Fibroblast of upper back skin (primary cell): ENCODE data around the gene NDUFA5.

ENCODE experiments used
- DNase-seq: peaks from one replicate; pipeline ENCODE4 v3.0.0-alpha.2; 2013

Gene NDUFA5

DNA sequence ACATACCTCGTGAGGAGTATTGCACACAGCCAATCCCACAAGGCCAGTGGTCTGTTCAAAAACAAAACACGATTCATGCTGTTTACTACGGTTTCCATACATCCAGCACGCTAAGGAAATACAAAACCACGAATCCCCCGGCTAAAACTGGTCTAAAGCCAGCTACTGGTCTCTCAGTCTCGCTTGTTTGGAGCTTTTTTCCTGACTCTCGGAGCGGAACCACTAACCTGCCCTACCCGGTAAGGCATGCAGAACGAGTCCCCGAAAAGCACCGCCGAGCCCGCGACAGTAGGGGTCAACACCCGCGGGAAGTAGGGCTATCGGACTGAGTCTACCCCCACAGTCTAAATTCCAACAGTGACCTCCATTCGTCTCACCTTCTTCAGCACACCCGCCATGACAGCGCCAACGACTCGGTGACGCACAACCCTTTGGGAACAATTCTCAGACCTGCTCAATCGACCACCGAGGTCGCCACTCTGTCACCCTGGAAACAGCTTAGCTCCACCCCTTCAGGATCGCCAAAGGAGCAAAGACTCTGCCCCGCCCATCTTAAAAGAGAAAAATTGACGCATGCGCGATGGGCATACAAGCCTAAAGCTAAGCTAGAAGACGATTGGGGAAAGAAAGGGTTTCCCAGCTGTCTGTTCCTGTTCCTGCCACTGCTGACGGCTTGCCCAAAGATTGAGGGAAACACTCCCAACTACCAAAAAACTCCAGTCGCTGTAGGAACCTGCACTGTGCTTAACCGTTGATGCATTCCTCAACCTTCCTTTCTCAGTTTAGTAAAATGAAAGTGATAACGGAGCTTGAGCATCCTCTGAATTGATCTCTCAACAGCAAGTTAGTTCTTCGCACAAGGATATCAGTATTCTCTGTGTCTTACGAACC lies at the start of gene NDUFA5:
Gene NDUFA5 (minus strand): TSS at position 421 of the 891 bp plus-strand sequence. CDS start 23 bp downstream, at position 398.
- peak; percentile 99 for DNase-seq

GRCh38 chr7:123604739-123605138 lies 47.1 kb upstream of the NDUFA5 start:
- DNase-seq: no peak

DNA sequence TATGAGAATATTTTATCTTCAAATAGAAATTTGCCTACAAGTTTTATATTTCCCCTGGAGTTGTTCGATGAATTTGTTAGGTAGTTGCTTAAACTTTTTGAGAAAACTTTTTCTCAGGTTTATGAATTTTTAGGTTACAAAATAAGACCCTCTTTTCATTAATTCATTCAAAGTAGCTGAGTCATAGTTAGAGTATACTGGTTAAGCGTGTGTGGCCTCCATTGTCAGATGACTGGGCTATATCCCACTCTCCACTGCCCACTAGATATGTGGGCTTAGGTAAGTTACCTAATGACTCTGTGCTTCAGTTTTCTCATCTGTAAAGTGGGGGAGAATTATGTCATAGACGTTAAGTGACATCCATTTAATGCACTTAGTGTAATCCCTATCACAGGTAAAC lies 45.0 kb upstream of the NDUFA5 start:
- DNase-seq: no peak

GRCh38 chr7:123601530-123601929 lies 43.9 kb upstream of the NDUFA5 start, which contains the start of gene ASB15:
Gene ASB15 (plus strand): TSS chr7:123601821. CDS start chr7:123614503, 12,682 bp downstream.
- DNase-seq: no peak

DNA sequence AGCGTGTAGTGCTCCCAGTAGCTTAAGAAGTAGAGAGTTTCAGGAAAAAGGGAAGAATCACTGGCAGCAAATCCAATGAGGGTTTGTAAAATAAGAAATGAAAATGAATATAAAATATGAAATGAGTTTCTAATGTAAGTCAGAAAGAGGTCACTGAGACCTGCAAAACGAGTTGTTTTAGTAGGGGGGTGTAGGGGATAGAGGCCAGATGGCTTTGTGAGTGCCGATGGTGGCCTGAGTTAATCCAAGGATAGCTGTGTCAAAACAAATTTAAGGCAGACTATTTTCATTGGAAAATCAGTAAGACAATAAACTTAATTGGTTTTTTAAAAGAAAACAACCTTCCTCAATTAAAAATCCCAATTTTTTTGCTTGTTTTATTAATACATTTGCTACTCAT lies 43.3 kb upstream of the NDUFA5 start:
- DNase-seq: no peak

DNA sequence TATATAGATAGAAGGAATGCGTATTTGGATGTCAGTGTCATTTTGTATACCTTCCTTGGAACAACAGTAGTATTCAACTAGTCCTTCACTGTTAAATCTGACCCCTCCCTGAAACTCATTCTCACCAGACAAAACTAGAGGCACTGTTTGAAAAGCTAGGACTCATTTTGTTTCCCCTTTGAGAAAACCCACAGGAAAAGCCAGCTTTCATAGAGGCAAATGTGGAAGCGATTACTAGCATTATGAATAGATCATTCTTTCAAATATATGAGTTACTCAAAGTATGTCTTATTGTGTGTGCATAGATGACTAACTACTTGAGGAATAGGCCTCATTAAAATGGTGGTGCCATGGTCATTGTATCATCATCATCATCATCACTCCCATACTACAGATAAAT lies 42.1 kb upstream of the NDUFA5 start:
- no peak for DNase-seq

DNA sequence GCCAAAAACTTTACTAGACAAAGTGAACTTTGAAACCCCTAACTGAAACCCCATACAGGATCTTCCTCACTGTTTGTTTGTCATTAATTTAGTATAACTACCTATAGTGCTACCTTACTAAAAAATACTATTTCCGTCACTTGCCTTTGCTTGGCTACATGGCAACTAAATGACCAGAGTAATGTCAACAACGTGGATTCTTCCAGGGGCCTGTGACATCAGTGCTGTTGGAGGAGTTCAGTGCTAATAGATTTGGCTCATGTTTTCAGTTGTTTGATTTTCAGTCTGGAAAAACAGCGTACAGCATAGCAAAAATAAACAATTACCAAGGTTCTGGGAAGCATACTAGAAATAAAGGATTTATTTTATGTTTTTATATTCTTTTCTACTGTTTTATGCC lies 41.0 kb upstream of the NDUFA5 start:
- DNase-seq: no peak

DNA sequence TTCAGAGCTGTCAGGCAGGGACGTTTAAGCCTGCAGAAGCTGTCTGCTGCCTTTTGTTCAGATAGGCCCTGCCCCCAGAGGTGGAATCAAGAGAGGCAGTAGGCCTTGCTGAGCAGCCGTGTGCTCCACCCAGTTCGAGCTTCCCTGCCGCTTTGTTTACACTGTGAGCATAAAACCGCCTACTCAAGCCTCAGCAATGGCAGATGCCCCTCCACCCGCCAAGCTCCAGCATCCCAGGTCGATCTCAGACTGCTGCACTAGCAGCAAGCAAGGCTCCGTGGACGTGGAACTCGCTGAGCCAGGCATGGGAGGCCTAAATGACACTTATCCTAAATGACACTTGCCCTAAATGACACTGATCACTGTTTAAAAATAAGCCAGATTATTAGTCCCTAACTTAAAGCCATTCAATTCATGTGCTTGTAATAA lies 37.2 kb upstream of the NDUFA5 start:
- DNase-seq: no peak

DNA sequence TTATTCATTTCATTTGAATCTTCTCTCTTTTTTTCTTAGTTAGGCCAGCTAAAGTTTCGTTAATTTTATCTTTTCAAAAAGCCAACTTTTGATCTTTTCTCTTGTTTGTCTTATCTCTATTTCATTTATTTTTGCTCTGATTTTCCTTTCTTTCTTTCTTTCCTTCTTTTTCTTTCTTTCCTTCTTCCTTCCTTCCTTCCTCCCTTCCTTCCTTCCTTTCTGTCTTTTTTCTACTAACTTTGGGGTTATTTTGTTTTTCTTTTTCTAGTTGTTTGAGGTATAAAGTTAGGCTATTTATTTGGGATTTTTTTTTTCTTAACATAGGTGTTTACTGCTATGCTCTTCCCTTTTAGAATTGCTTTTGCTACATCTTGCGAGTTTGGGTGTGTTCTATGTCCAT lies 30.8 kb upstream of the NDUFA5 start:
- DNase-seq: no peak

DNA sequence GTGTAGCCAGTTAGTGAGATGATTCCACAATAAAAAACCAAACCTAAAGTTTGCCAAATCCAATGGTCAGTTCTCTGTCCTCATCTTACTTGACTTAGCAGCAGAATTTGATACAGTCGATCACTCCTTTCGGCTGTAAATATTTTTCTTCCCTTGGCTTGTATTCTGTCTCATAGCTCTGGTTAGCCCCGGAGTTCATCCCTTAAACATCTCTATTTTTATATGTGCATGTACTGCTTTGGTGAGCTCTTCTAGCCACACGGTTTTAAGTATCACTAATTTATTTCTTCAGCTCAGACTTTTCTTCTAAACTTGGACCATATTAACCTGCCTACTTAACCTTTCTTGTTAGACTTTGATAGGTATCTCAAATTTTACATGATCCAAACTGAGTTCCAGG lies 26.2 kb upstream of the NDUFA5 start:
- DNase-seq: no peak

DNA sequence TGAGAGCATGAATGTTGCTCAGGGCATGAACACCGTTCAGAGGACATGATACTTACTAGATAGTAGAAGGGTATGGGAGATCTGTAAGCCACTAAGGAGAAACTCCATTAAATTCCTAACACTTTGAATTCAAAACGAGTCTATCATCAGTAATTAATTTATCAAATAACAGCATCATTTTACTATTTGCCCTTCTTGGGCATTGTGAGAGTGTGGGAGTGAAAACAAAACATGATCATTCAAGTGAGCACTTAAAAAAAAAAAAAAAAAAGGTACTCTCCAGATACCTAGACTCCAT lies 23.5 kb upstream of the NDUFA5 start:
- DNase-seq: no peak

- DNase-seq: peak; percentile 41
Observed at GRCh38 chr7:123580406-123581161, 23.0 kb upstream of the NDUFA5 start.

DNA sequence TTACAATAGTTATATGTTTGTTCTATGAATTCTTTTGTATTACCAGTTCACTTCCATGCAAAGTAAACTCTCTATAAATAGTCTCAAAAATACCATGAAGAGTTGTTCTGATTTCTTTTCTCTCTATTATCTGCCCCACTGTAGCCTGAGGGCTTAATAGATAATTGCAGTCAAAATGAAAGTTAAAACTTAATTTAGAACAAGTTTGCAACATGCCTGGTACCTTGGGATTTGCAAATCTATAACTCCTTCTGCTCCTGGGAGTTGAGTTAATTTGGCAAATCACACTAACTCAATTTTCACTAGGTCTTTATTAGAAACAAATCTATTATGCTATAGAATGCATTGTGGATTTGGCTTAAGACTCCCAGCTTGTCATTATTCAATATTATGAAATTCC lies 21.8 kb upstream of the NDUFA5 start:
- no peak for DNase-seq

DNA sequence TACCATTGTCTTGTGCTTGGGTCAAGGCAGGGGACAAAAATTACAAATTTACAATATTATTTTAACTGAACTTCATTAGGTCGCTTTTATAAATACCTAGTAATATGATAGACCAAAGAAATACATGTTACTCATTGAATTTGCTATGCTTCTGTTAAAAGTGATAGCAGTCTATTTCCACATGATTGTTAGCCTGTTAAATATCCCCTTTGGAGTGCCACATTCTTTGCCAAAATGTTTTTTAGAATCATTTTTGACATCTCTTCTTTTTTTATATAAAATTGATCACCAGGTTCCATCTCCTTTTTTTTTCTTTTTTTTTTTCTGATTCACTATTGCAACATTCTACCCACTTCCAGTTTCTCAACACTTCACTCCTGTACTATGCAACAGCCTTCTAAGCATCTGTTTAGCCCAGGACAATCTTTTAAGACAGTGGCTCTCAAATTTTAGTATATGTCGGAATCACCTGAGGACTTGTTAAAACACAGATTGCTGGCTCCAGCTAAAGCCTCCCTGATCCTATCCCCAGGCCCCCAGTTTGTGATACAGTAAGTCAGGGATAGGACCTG lies 16.4 kb upstream of the NDUFA5 start:
- no peak for DNase-seq

GRCh38 chr7:123573341-123573740 lies 15.7 kb upstream of the NDUFA5 start:
- DNase-seq: no peak

GRCh38 chr7:123571684-123572083 lies 14.1 kb upstream of the NDUFA5 start:
- DNase-seq: no peak

- no peak for DNase-seq
Observed at GRCh38 chr7:123571187-123571586, 13.6 kb upstream of the NDUFA5 start.

DNA sequence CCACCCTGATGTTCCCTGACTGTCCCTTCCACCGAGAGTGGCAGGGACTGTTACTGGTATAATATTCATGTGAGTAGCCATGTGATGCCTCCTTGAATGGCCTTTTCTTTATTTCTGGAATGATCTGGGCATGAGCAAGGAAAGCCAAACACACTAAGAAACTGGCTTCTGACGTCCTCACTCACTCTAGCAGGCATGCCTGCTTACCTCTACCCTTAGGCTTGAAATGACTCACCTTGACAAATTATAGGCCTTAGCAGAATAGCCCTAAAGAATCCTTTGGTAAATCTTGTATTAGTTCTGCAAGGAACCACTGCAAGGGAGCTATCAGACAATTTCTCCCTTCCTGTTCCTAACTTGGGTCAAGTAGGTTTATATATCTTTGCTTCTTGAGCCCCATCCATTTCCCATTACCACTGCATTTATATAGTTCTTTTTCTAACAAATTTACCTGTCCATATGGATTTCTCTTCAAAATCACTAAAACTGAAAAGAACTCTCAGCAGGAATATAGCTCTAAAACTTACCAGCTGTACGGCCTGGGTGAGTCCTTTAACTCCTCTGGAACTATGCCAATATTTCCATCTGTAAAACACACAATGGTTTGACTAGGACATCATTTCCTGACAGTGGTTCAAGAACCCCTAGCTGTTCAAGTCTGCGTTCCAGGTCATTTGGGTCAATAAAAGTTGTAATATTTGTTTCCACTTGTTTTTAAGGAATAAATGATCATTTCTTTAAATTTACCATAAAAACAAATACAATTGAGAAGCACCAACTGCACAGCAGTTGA lies 13.0 kb upstream of the NDUFA5 start:
- no peak for DNase-seq

DNA sequence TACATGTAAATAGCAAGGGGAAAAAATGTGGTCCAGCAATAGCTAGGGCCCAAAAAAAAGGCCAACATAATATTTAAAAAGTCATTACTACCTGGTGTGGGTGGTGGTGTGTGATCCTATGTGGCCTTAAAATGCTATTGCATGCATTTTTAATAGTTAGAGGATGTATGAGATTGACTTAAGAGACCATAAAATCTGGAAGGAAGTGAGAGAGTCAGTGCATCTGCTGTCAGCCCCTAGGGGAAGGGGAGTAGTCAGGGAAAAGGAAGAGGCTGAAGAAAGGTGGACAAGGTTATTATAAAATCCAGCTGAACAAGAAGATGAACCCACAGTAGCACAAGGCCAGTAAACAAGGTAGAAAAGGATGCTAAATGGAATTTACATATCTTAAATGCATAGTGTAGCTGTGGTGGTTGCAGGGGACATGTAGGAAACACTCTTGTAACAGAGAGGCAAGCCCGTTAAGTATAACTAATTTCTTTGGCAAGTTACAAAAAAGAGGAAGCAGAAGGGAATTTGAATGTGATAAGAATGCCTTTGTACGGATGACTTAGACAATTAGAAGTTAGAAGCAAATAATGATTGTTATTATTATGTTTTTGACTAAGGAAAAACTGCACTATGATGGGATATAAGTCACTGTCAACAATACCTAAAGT lies 11.9 kb upstream of the NDUFA5 start:
- DNase-seq: no peak

DNA sequence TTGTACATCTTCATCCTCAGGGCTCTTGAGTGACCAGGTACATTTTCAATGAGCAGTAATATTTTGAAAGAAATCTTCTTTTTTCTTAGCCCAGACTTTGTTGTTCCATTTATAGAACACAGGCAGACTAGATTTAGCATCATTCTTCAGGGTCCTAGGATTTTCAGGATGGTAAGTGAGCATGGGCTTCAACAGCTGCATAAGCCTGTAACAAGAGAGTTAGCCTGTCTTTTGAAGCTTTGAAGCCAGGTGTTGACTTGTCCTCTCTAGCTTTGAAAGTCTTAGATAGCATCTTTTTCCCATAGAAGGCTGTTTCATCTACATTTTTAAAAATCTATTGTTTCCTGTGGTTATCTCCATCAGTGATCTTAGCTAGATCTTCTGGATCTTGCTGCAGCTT lies 4.5 kb upstream of the NDUFA5 start:
- DNase-seq: no peak

DNA sequence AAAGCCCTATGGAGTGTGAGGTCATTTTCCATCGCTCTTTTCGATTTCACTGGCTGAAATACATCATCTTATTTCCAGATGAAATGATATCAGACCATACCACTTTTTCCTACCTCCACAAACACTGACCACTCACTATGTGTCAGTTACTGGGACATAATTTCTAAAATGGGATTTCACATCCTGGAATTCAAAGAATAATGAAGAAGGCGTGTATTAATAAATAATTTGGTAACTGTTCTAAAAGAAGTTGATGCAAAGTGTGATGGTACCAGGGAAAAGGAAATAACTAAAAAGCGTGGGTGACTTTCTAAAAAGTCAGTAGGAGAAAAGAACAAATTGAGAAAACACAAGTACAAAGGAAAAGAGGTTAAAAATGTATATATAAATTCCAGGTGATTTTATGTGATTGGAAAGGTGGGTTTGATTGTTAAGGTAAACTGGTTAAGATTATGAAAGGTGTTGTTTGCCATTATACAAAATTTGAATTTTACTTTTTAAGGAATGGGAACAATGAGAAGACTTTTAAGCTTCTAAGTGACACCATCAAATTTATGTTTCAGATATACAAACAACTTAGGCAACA lies 764 bp upstream of the NDUFA5 start:
- DNase-seq: no peak

DNA sequence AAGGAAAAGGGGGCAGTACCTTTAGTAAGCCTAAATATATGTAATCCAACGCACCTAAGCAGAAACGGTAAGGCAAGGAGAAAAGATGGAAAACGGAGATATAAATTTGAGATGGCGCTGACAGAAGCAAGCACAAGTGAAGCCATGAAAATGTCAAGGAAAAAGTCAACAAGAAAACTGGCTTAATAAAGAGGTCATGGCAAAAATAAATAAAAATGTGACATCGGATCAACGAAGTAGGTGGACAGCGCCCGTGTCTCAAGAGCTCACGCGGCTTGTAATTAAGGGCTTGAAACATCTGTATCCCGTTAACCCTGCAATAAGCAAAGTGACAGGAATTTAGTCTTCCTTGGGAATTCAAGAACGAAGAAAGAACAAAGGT lies 611 bp downstream of the NDUFA5 start:
- DNase-seq: no peak
